Mesenchymal stem cell (in vitro differentiated cells and primary cell): ENCODE results near the gene B4GALT4.

Experiments used
- DNase-seq: peaks from one replicate; pipeline ENCODE4 v3.0.0-alpha.2; 2013
- H2AFZ ChIP-seq: one replicate; pipeline ENCODE4 v1.6.1; 2013; ENCODE audit warnings: low read depth, mild to moderate bottlenecking, control low read depth, inconsistent platforms, low read length, moderate library complexity
- H2AK5ac ChIP-seq: 2 replicates; pipeline ENCODE4 v1.6.1; 2013; ENCODE audit warnings: low read length, moderate library complexity, mild to moderate bottlenecking, inconsistent platforms; ENCODE audit not compliant: severe bottlenecking
- H2BK120ac ChIP-seq: one replicate; pipeline ENCODE4 v1.6.1; 2013; ENCODE audit warnings: low read depth, mild to moderate bottlenecking, inconsistent platforms, low read length, moderate library complexity
- H2BK12ac ChIP-seq, 2 experiments: one replicate each; pipeline ENCODE4 v1.6.1; 2013; ENCODE audit warnings: inconsistent platforms in 2 of 2, low read length in 2 of 2, mild to moderate bottlenecking in 2 of 2, moderate library complexity in 2 of 2, control low read depth in 1 of 2
- H2BK15ac ChIP-seq: one replicate; pipeline ENCODE4 v1.6.1; 2013; ENCODE audit warnings: mild to moderate bottlenecking, low read depth, inconsistent platforms; ENCODE audit not compliant: poor library complexity, severe bottlenecking
- H2BK5ac ChIP-seq: 2 replicates; pipeline ENCODE4 v1.6.1; 2013; ENCODE audit warnings: low read depth, mild to moderate bottlenecking, low read length, control low read depth, inconsistent platforms; ENCODE audit not compliant: poor library complexity, severe bottlenecking
- H3K14ac ChIP-seq, 2 experiments: one replicate each; pipeline ENCODE4 v1.6.1; 2013; ENCODE audit warnings: inconsistent platforms in 2 of 2, low read length in 2 of 2, control low read depth in 1 of 2, mild to moderate bottlenecking in 1 of 2, moderate library complexity in 1 of 2
- H3K18ac ChIP-seq, 2 experiments: one replicate each; pipeline ENCODE4 v1.6.1; 2013; ENCODE audit warnings: inconsistent platforms in 2 of 2, low read length in 2 of 2, control low read depth in 1 of 2, low read depth in 1 of 2, mild to moderate bottlenecking in 1 of 2
- H3K23ac ChIP-seq, 2 experiments: one replicate each; pipeline ENCODE4 v1.6.1; 2013; ENCODE audit warnings: inconsistent platforms in 2 of 2, low read length in 2 of 2, mild to moderate bottlenecking in 2 of 2, moderate library complexity in 2 of 2, control low read depth in 1 of 2
- H3K27ac ChIP-seq: 2 replicates; pipeline ENCODE4 v1.5.1; 2013; ENCODE audit warnings: mild to moderate bottlenecking, moderate library complexity, low read length, control low read depth, inconsistent platforms; ENCODE audit not compliant: poor library complexity, severe bottlenecking
- H3K27me3 ChIP-seq, 2 experiments: 2 replicates each; pipeline versions ENCODE4 v1.6.1 to v1.7.0; 2013; ENCODE audit warnings: low read length in 2 of 2, mild to moderate bottlenecking in 2 of 2, moderate library complexity in 2 of 2, control low read depth in 1 of 2, inconsistent platforms in 1 of 2; ENCODE audit not compliant: control insufficient read depth in 1 of 2, insufficient read depth in 1 of 2
- H3K36me3 ChIP-seq, 2 experiments: 2 replicates each; pipeline versions ENCODE4 v1.6.1 to v1.7.0; 2013; ENCODE audit warnings: low read length in 2 of 2, control low read depth in 1 of 2, inconsistent platforms in 1 of 2, low read depth in 1 of 2, mild to moderate bottlenecking in 1 of 2; ENCODE audit not compliant: insufficient read depth in 2 of 2, control insufficient read depth in 1 of 2
- H3K4ac ChIP-seq, 2 experiments: one replicate each; pipeline ENCODE4 v1.6.1; 2013; ENCODE audit warnings: inconsistent platforms in 2 of 2, low read length in 2 of 2, mild to moderate bottlenecking in 2 of 2, moderate library complexity in 2 of 2, control low read depth in 1 of 2, low read depth in 1 of 2
- H3K4me1 ChIP-seq: 2 replicates; pipeline ENCODE4 v1.6.1; 2013; ENCODE audit warnings: low read depth, low read length, control low read depth; ENCODE audit not compliant: control insufficient read depth, insufficient read depth
- H3K4me2 ChIP-seq: 2 replicates; pipeline ENCODE4 v1.6.1; 2013; ENCODE audit warnings: low read length, mild to moderate bottlenecking, inconsistent platforms; ENCODE audit not compliant: poor library complexity, severe bottlenecking
- H3K4me3 ChIP-seq, 2 experiments: 2 replicates each; pipeline versions ENCODE4 v1.5.1 to v1.7.0; 2013; ENCODE audit warnings: low read length in 2 of 2, mild to moderate bottlenecking in 2 of 2, control low read depth in 1 of 2, low read depth in 1 of 2; ENCODE audit not compliant: insufficient read depth in 1 of 2
- H3K79me1 ChIP-seq: replicated peaks from 2 replicates; pipeline ENCODE4 v1.6.1; 2013; ENCODE audit warnings: mild to moderate bottlenecking, control low read depth, low read length, inconsistent platforms; ENCODE audit not compliant: poor library complexity, severe bottlenecking
- H3K9ac ChIP-seq: 2 replicates; pipeline ENCODE4 v1.7.0; 2013; ENCODE audit warnings: mild to moderate bottlenecking, low read length, moderate library complexity
- H3K9me3 ChIP-seq: 2 replicates; pipeline ENCODE4 v1.7.0; 2013; ENCODE audit warnings: mild to moderate bottlenecking, low read length; ENCODE audit not compliant: control insufficient read depth
- H4K8ac ChIP-seq: one replicate; pipeline ENCODE4 v1.6.1; 2013; ENCODE audit warnings: inconsistent platforms, mild to moderate bottlenecking, low read length, moderate library complexity
- H4K91ac ChIP-seq: one replicate; pipeline ENCODE4 v1.6.1; 2013; ENCODE audit warnings: mild to moderate bottlenecking, low read length, inconsistent platforms
- WGBS: methylation state at CpG from one replicate; pipeline ENCODE4 v1.1.7; 2013; ENCODE audit warnings: mixed read lengths; 5-methylcytosine and 5-hydroxymethylcytosine counted together

Gene B4GALT4

GRCh38 chr3:119222391-119222790 lies 18.3 kb downstream of the B4GALT4 start:
- Histone ChIP-seq H3K4me3 (no peak overlapping the region), H3K79me1 (peaks cover 38% of the 10 kb centered on the region), H3K27me3 (no peaks in the 10 kb centered on the region), H3K27ac (no peak overlapping the region), H2BK15ac (no peak overlapping the region), H2AFZ (no peak overlapping the region), H3K23ac (no peak overlapping the region), H3K4me1 (peaks cover 2% of the 10 kb centered on the region), H3K36me3 (peaks cover 48 to 74% of the 10 kb centered on the region in 2 experiments), H3K4ac (no peak overlapping the region), H3K14ac (no peak overlapping the region), H2BK120ac (no peak overlapping the region), H2BK5ac (no peak overlapping the region), H3K18ac (no peak overlapping the region), H4K8ac (no peak overlapping the region), H3K4me2 (no peak overlapping the region), H4K91ac (no peak overlapping the region), H3K9me3 (no peaks in the 10 kb centered on the region), H2AK5ac (no peak overlapping the region), H3K9ac (no peak overlapping the region), H2BK12ac (no peak overlapping the region)
- no peak for DNase-seq
- WGBS = 94% methylated on average over 7 of the region's 7 CpGs

- no peak overlapping the region for H2AK5ac ChIP-seq
- no peak overlapping the region for H2BK120ac ChIP-seq
- H3K4ac ChIP-seq = no peak overlapping the region
- no peak overlapping the region for H4K91ac ChIP-seq
- H3K4me2 ChIP-seq = no peak overlapping the region
- H2BK15ac ChIP-seq = no peak overlapping the region
- no peak overlapping the region for H3K14ac ChIP-seq
- H3K4me1 ChIP-seq = peaks cover 2% of the 10 kb centered on the region
- DNase-seq = no peak
- H2BK12ac ChIP-seq = no peak overlapping the region
- H3K36me3 ChIP-seq = peaks cover 51 to 76% of the 10 kb centered on the region in 2 experiments
- H3K4me3 ChIP-seq = no peak overlapping the region
- no peaks in the 10 kb centered on the region for H3K27me3 ChIP-seq
- H3K27ac ChIP-seq = no peak overlapping the region
- H3K18ac ChIP-seq = no peak overlapping the region
- no peaks in the 10 kb centered on the region for H3K9me3 ChIP-seq
- H2AFZ ChIP-seq = no peak overlapping the region
- no peak overlapping the region for H2BK5ac ChIP-seq
- H3K79me1 ChIP-seq = peaks cover 37% of the 10 kb centered on the region
- H4K8ac ChIP-seq = no peak overlapping the region
- WGBS = 100% methylated on average over 2 of the region's 2 CpGs
- H3K23ac ChIP-seq = no peak overlapping the region
- H3K9ac ChIP-seq = no peak overlapping the region
Measured at GRCh38 chr3:119221779-119222320, 18.8 kb downstream of the B4GALT4 start.

GRCh38 chr3:119220970-119221667 lies 19.6 kb downstream of the B4GALT4 start:
- no peak for DNase-seq
- Histone ChIP-seq H3K4ac (no peak overlapping the region), H3K79me1 (peaks cover 34% of the 10 kb centered on the region), H3K18ac (no peak overlapping the region), H3K14ac (peak overlapping the region in 1 of 2 experiments; percentile 41), H3K4me2 (no peak overlapping the region), H3K4me3 (no peak overlapping the region), H2BK5ac (no peak overlapping the region), H4K91ac (no peak overlapping the region), H2AK5ac (no peak overlapping the region), H2BK12ac (no peak overlapping the region), H3K4me1 (peaks cover 2% of the 10 kb centered on the region), H3K27ac (no peak overlapping the region), H3K9me3 (no peaks in the 10 kb centered on the region), H2BK120ac (no peak overlapping the region), H3K27me3 (no peaks in the 10 kb centered on the region), H3K9ac (no peak overlapping the region), H2BK15ac (no peak overlapping the region), H3K36me3 (peaks cover 44 to 76% of the 10 kb centered on the region in 2 experiments), H4K8ac (no peak overlapping the region), H3K23ac (peak overlapping the region in 1 of 2 experiments; percentile 96), H2AFZ (no peak overlapping the region)
- WGBS = 81% methylated on average over 3 of the region's 3 CpGs

DNA sequence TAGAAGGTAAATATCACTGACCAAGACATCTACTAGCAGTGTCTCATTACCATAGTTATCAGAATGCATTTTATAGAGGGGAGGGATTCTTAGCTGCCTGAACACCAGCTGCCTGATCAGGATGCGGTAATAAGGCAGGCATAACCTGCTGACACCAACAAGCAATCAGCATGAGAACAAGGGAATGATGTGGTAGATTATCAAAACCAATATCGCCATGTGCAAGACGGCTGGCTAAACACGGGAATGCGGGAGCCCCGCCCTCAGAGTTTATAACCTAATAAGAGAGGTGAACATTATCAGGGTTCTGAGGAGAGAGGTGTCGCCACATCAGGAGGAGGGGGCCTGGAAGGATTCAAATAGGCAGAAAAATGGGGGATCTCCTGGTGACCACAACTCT lies 20.5 kb downstream of the B4GALT4 start:
- H3K27me3 ChIP-seq = no peaks in the 10 kb centered on the region
- no peak overlapping the region for H3K4me3 ChIP-seq
- H3K27ac ChIP-seq = no peak overlapping the region
- H2BK5ac ChIP-seq = no peak overlapping the region
- H3K9ac ChIP-seq = no peak overlapping the region
- H3K14ac ChIP-seq = no peak overlapping the region
- no peaks in the 10 kb centered on the region for H3K9me3 ChIP-seq
- peaks cover 46 to 80% of the 10 kb centered on the region in 2 experiments for H3K36me3 ChIP-seq
- H3K23ac ChIP-seq = no peak overlapping the region
- no peak overlapping the region for H2AFZ ChIP-seq
- H3K4me2 ChIP-seq = no peak overlapping the region
- no peak overlapping the region for H2BK12ac ChIP-seq
- no peak overlapping the region for H2AK5ac ChIP-seq
- no peak overlapping the region for H4K8ac ChIP-seq
- no peak overlapping the region for H2BK15ac ChIP-seq
- no peak overlapping the region for H3K4ac ChIP-seq
- no peak for DNase-seq
- peaks cover 2% of the 10 kb centered on the region for H3K4me1 ChIP-seq
- H2BK120ac ChIP-seq = no peak overlapping the region
- H4K91ac ChIP-seq = no peak overlapping the region
- H3K79me1 ChIP-seq = peaks cover 34% of the 10 kb centered on the region
- no peak overlapping the region for H3K18ac ChIP-seq
- 96% methylated on average over 7 of the region's 7 CpGs for WGBS
